RWPE2 (cell line): ENCODE data around the gene EXOSC9.

Experiments
- ATAC-seq: fragments of 200-7000 bp; cut with Tn5 transposase; 3 replicates; pipeline ENCODE4 v1.9.1; 2021; ENCODE audit warnings: low read depth
- DNase-seq: peaks from one replicate; pipeline ENCODE4 v3.0.0-alpha.2; 2020; ENCODE audit warnings: low spot score
- H3K27ac ChIP-seq: fragments of 450-650 bp; 2 replicates; pipeline ENCODE4 v1.5.1; 2017; ENCODE audit warnings: mild to moderate bottlenecking; ENCODE audit not compliant: poor library complexity, severe bottlenecking
- H3K27me3 ChIP-seq: fragments of 250-450 bp; sonication (Bioruptor Pico); 2 replicates; pipeline ENCODE4 v1.5.1; 2021; ENCODE audit warnings: mild to moderate bottlenecking, moderate library complexity; ENCODE audit not compliant: insufficient read depth, poor library complexity, severe bottlenecking
- H3K36me3 ChIP-seq: fragments of 250-450 bp; sonication (Bioruptor Pico); 2 replicates; pipeline ENCODE4 v1.5.1; 2020; ENCODE audit warnings: low read depth, mild to moderate bottlenecking, moderate library complexity
- H3K4me1 ChIP-seq: fragments of 250-450 bp; sonication (Bioruptor Pico); 2 replicates; pipeline ENCODE4 v1.5.1; 2021; ENCODE audit warnings: mild to moderate bottlenecking, moderate library complexity; ENCODE audit not compliant: insufficient read depth, poor library complexity, severe bottlenecking
- H3K4me3 ChIP-seq: fragments of 250-450 bp; sonication (Bioruptor Pico); 2 replicates; pipeline ENCODE4 v1.5.1; 2021; ENCODE audit warnings: mild to moderate bottlenecking, moderate library complexity; ENCODE audit not compliant: severe bottlenecking
- H3K9me3 ChIP-seq: fragments of 250-450 bp; sonication (Bioruptor Pico); 2 replicates; pipeline ENCODE4 v1.5.1; 2021; ENCODE audit warnings: mild to moderate bottlenecking, moderate library complexity; ENCODE audit not compliant: severe bottlenecking
- TF ChIP-seq, protein P1 (sequence below): fragments of 450-650 bp; IDR thresholded peaks from one replicate; pipeline ENCODE4 v1.5.1; 2017; ENCODE audit warnings: mild to moderate bottlenecking, moderate library complexity; ENCODE audit not compliant: poor library complexity, severe bottlenecking

EXOSC9 gene

GRCh38 chr4:121822047-121822446, 20.9 kb downstream of the EXOSC9 start:
- Histone ChIP-seq H3K4me1 (peaks cover 14% of the 10 kb centered on the region), H3K36me3 (peaks cover 53% of the 10 kb centered on the region), H3K4me3 (peak overlapping the region; percentile 82), H3K27me3 (no peaks in the 10 kb centered on the region), H3K9me3 (no peaks in the 10 kb centered on the region), H3K27ac (peak overlapping the region; percentile 66)
- TF ChIP-seq, protein P1, sequence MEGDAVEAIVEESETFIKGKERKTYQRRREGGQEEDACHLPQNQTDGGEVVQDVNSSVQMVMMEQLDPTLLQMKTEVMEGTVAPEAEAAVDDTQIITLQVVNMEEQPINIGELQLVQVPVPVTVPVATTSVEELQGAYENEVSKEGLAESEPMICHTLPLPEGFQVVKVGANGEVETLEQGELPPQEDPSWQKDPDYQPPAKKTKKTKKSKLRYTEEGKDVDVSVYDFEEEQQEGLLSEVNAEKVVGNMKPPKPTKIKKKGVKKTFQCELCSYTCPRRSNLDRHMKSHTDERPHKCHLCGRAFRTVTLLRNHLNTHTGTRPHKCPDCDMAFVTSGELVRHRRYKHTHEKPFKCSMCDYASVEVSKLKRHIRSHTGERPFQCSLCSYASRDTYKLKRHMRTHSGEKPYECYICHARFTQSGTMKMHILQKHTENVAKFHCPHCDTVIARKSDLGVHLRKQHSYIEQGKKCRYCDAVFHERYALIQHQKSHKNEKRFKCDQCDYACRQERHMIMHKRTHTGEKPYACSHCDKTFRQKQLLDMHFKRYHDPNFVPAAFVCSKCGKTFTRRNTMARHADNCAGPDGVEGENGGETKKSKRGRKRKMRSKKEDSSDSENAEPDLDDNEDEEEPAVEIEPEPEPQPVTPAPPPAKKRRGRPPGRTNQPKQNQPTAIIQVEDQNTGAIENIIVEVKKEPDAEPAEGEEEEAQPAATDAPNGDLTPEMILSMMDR = no peak
- ATAC-seq (no peak), DNase-seq (no peak)

DNA sequence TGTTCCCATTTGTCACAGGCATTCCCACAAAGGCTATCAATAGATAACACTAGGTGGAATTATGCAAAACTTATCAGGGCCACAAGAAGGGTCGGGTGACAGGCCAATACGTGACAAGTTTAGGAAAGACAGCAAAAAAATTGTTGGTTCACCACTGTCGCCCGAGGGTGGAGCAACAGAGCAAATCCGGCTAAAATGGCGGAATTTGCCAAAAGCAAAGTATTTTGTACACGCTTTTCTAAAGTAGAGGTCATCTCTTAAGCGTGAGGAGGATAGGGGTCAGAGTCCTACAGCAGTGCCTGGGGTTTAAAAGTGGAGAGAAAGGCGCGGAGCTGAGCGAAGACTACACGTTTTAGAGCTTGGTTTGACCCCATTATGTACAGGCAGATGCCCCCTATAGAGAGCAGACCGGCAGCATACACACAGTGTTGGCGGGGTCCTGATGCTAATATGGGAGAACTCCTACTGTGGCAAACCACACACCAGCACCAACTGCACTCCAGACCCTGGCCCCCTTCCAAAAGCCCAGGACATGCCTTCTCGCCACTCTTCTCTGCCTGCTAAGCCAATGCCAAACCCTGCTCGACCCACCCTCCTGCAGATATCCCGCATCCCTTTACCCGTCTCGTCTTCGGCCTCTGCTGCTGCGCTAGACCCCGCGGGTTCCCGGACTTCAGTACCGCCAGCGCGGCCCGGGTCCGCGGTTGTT, 21.8 kb downstream of the EXOSC9 start:
- Histone ChIP-seq H3K36me3 (peaks cover 53% of the 10 kb centered on the region), H3K27ac (peak overlapping the region; percentile 66), H3K9me3 (no peaks in the 10 kb centered on the region), H3K4me3 (peak overlapping the region; percentile 82), H3K27me3 (no peaks in the 10 kb centered on the region), H3K4me1 (peaks cover 18% of the 10 kb centered on the region)
- ATAC-seq (peak; percentile 35), DNase-seq (peak; percentile 45)
- TF ChIP-seq, protein P1 = peak; percentile 32

GRCh38 chr4:121823505-121824170, 22.5 kb downstream of the EXOSC9 start, which contains the start of gene CCNA2:
CCNA2 (minus strand) TSS chr4:121823883; CDS start chr4:121823628, 255 bp downstream.
- TF ChIP-seq, protein P1 = no peak
- Histone ChIP-seq H3K9me3 (no peaks in the 10 kb centered on the region), H3K4me3 (peak within 1 kb of the TSS; percentile 82), H3K27me3 (no peaks in the 10 kb centered on the region), H3K27ac (peak within 1 kb of the TSS; percentile 66), H3K36me3 (peaks cover 52% of the 10 kb centered on the region), H3K4me1 (peaks cover 19% of the 10 kb centered on the region)
- ATAC-seq (peak; percentile 94), DNase-seq (peak; percentile 97)

- no peak; the same call in 2 of the 3 replicates for ATAC-seq
- TF ChIP-seq, protein P1 = no peak
- Histone ChIP-seq H3K4me3 (peak overlapping the region; percentile 82), H3K9me3 (no peaks in the 10 kb centered on the region), H3K4me1 (peaks cover 19% of the 10 kb centered on the region), H3K27ac (peak overlapping the region; percentile 66), H3K36me3 (peaks cover 50% of the 10 kb centered on the region), H3K27me3 (no peaks in the 10 kb centered on the region)
- no peak for DNase-seq
Measured at GRCh38 chr4:121824171-121824527, 23.0 kb downstream of the EXOSC9 start.
